NCI-H2029 treated with DMSO at 0.1 percent for 48 hours (cell line): ENCODE data around the gene PRDM16.

Experiments used
- DNase-seq: peaks from one replicate; lab custom pipeline; 2025; lab: John Stamatoyannopoulos, UW

PRDM16 gene

DNA sequence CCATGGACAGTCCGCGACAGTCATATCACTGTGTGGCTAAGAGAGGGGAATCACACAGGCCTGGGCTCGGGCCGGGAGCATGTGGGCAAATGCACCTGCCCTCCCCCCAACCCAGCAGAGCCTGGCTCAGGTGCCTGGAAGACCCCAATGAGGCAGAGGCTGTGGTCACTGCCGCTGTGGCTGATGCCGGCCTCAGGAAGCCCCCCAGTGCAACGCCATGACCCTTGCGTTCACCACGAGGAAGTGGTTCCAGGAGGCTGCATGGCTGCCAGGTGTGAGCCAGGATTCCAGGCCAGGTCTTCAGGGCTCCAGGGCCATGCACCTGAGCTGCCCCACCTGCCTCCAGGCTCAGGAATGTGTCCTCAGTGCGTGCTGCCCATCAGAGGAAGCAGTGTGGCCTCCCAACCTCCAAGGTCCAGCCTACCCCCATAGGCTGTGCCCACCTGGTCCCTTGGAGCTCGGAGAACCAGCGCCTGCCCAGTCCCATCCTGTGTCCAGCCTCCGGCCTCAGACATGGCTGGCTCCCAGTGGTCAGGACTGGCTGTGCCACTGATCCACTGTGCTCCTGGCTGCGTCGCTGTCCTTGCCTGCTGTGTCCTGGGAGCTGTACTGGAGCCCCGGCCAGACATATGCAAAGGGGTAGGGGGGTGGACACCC lies 393.5 kb downstream of the PRDM16 start:
- DNase-seq = no peak

DNA sequence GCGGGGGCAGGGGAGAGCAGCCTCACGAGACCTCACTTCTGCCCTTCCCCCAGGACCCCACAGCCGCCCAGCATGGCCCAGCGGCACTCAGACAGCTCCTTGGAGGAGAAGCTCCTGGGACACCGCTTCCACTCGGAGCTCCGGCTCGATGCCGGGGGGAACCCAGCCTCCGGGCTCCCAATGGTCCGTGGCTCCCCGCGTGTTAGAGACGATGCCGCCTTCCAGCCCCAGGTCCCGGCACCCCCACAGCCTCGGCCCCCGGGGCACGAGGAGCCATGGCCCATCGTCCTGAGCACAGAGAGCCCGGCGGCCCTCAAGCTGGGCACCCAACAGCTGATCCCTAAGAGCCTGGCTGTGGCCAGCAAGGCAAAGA lies 394.0 kb downstream of the PRDM16 start:
- DNase-seq = no peak

DNA sequence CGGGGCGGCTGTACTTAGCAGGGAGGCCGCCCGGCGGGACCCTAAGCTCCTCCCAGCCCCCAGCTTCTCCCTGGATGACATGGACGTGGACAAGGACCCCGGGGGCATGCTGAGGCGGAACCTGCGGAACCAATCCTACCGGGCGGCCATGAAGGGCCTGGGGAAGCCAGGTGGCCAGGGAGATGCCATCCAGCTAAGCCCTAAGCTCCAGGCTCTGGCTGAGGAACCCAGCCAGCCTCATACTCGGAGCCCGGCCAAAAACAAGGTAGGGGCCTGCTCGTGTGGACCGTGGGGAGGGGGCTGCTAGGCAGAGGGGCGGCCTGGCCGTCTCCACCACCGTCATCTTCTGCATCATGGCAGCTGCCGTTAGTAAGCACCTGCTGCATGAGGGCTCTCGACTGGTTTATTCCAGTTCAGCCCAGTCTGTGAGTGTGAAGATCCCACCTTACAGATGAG lies 394.4 kb downstream of the PRDM16 start:
- DNase-seq = no peak

DNA sequence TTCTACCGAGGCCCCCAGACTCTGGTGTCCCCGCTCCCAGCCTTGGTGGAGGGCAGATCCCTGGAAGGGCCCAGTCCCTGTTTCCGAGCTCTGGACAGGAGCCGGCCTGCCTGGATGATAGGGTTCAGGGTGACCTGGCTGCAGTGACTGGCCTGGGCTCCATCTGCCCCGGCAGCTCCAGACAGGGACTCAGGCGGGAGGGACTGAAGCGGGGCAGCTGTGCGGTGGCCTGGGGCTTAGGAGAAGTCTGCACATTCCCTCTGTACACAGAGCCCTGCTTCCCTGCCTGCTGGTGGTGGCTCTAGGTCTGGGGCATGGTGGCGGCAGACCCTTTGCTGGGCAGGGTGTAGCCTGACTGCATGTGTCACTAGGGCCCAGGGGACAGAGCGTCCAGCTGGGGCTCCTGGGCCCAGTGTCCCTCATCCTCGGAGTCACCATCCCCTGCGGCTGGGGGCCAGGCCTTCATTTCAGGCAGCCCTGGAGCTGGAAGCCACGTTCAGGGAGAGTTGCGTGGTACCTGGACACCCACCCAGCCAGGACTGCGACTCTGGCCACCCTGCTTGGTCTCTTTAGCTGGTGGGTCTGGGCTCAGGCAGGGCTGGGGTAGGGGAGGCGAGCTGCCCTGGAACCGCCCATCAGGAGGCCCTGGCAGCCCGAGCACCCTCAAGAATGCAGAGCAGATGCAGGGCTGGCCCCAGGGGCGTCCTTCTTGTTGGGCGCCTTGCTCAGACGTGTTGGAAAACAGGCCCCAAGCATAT lies 395.1 kb downstream of the PRDM16 start:
- no peak for DNase-seq

DNA sequence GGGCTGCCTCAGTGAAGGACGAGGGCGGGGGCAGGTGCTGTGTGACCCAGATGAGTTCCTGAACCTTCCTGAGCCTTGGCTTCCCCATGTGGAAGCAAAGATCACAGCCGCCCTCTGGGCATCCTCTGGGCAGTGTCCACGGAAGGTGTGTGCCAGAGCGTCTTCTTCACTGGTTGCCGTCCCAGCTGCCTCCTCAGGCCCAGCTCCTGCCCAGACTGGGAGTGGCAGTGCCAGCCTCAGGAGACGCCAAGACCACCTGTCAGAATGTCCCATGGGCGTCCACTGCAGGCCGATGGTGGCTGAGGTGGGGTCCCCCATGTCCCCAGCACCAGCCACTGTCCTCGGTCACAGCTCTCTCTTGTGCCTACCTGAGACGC lies 395.6 kb downstream of the PRDM16 start:
- DNase-seq = no peak

DNA sequence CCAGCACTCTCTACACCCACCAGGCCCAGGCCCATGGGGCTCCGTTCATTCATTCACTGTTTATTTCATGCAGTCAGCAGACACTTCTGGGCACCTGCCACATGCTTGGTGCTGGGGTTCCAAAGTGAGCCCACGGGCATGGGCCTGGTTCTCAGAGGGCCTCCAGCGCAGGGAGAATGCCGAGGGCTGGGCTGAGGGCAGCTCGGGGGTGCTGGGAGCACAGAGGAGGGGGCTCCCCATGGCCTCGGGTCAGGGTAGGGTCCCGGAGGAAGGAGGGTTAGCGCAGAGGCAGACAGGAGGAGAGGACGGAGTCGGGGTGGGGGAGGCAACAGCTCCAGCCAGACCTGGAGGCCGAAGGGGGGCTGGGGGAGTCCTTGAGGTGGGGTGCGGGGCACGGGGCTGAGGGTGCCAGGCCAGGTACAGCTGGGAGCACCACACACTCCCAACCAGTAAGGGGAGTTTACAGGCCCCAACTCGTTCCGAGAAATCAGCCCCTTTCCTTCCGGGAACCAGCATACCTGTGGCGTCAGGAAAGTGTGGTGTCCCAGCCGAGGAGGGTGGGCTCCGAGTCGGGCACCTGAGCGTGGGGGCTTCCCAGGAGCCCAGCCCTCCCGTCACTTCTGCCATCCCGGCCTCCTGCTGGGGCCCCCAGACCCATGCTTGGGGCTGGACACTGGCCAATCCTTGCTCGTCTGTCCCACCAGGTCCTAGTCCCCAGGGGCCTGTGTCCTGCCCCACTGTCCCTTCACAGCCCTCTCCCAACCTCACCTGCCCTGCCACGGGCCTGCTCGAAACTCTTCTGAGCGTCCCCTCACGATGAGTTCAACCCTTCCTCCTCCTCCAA lies 396.3 kb downstream of the PRDM16 start:
- DNase-seq = no peak

DNA sequence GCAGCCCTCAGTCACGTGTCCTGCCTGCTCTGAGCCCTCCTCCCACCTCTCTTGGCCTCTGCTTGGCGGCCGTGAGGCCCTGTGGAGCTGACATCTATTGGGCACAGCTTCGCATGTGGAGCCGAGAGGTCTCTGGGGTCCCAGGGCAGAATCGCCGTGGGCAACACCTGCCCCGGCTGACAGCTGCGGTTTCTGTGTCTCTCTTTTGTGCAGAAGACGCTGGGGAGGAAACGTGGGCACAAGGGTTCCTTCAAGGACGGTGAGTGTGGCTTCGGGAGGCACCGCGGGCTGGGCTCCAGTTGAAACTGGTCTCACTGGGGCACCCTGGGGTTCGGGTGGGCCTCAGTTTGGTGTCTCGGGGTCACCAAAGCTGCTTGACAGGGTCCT lies 396.9 kb downstream of the PRDM16 start:
- DNase-seq = no peak

DNA sequence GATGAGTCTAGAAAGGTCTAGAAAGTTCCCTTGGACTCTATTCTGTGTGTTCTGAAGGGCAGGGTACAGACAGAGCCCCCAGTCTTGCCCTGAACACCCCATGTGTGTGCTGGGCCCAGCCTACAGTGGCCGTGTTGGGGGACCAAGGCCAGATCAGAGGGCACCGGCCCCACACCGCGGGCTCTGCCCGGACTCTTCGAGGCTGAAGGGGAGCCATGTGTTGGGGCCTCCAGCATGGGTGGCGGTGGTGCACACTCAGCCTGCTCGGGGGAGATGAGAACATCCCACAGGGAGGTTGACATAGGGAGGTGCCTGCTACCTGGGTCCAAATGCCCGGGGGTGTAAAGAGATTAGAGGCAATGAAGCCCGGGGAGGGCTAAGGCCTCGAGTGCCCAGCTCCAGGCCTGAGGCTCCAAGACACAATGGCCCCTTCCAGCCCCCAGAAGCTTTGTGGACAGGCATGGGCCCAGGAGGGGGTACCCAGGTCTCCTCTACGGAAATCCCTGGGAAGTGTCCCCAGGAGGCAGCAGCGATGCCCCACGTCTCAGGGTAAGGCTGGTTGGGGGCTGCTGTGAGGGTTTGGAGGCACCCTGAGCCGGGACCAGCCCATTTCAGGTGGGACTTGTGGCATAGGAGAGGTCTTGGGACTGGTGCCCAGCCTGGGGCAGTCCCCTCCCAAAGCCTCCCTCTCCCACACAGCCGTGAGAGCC lies 397.5 kb downstream of the PRDM16 start:
- no peak for DNase-seq

DNA sequence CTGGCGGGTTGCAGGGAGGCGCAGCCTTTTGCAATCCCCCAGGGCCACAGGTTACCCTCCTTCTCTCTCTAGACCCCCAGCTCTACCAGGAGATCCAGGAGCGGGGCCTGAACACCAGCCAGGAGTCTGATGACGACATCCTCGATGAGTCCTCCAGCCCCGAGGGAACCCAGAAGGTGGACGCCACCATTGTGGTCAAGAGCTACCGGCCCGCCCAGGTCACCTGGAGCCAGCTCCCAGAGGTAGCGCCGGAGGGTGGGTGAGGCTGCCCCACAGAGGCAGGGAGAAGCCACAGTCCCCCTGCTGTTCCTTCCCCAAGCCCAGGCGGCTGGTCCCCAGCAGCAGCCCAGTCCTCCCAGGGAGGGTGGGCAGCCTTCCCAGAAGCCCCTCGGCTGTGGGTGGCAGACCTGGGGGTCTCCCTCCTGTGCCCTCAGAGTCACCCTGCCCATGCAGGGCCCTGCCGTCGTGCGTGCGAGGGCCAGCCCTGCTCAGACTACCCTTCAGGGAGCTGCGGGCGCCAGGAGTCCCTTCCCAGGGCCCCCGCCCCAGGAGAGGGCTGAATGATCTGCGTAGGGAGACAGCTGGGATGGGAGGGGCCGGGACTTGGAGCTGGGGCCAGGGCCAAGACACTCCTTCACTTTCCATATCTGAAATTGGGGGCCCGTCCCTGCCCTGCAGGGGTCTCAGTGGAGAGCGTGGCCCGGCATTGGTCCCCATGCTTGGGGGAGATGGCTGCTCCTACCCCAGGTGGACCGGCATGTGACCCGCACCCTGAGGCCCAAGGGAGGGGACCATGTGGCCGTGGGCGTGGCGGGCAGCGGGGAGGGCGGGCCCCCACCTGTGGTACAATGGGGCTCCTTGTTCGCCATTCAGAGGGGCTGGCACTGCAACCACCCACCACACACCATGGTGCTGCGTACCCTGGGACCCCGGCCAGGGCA lies 398.4 kb downstream of the PRDM16 start:
- DNase-seq = no peak

DNA sequence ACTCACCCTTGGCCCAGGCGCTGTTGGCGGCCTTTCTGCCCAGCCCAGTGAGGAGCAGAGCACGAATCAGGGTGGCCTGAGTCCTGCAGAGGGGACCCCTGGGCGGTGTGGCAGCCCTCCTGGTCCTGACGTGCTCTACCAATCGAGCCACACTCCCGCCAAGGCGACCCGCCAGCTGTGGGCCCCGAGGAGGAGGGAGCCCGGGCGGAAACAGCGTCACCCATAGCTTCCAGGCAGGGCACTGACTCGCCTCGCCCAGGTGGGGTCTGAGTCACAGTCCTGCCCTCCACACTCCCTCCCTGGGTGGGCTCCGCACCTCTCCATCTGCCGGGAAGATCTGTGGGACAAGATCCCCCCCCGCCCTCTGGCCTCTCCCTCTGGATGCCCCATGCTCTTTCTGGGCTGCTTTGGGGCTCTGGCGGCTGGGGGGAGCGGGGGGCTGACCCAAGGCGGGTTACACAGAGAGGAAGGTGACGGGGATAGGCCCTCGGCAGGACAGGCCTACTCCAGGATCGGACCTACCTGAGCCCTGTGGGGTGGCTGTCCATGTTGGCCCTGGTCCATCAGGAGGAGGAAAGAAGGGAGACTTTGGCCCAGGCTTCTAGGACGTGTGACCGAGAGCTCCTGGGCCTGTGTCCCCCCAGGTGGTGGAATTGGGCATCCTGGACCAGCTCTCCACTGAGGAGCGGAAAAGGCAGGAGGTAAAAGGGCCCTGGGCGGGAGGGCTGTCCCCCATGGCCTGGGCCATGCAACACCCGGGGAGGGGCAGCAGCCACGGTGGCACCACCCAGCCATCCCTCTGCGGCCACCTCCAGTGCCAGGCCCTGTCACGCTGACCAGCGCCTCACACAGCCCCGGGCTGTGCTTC lies 399.5 kb downstream of the PRDM16 start:
- DNase-seq = no peak

DNA sequence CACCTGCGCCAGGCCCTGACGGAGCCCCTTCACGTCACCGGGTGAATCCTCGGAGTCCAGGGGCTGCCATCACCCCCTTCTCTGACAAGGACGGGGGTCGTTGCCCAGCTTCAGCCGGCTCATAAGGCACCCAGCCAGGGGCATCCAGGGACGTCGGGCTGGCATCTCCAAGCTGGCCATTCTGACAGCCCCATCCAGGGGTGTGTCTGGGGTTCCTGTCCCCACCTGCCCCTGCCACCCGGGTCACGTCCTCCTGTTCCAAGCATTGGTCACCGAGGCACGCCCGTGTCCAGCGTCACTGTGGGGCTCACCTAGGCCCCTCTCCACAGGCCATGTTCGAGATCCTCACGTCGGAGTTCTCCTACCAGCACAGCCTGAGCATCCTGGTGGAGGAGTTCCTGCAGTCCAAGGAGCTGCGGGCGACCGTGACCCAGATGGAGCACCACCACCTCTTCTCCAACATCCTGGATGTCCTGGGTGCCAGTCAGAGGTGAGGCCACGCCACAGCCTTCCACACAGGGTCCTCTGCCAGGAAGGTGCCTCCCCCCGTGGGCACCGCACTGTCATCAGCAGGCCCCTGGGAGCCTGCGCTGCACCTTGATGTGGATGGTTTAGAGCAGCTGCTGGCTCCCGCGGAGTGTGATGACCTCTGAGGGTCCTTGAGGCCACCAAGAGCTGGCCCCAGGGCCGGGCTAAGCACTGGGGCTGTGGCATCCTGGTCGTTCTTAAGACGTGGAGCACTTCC lies 400.3 kb downstream of the PRDM16 start:
- no peak for DNase-seq

DNA sequence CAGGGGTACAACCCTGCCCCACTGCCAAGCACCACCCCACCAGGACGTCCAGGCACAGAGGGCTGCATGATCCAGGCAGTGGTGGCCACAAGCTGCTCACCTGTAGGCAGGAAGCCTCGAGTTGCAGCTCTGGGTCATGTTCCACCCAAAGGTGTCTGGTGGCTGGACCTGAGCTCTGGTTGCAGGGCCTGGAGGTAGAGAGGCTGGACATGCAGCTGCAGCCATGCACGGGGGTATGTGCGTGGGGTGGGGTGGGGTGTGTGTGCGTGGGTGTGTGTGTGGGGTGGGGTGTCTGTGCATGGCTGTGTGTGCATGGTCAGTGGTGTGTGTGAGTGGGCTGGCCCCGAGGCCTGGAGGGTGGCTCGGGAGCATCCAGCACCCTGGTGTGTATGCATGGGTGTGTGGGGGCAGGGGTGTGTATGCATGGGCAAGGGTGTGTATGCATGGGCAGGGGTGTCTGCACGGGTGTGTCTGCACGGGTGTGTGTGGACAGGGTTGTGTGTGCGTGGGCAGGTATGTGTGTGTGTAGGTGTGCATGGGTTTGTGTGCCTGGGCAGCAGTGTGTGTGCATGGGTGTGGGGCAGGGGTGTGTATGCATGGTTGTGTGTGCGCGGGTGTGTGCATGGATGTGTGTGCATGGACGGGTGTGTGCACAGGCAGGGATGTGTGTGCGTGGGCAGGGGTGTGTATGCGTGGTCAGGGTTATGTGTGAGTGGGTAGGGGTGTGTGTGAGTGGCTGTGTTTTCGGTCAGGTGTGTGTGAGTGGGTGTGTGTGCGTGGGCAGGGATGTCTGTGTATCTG lies 401.0 kb downstream of the PRDM16 start:
- no peak for DNase-seq

DNA sequence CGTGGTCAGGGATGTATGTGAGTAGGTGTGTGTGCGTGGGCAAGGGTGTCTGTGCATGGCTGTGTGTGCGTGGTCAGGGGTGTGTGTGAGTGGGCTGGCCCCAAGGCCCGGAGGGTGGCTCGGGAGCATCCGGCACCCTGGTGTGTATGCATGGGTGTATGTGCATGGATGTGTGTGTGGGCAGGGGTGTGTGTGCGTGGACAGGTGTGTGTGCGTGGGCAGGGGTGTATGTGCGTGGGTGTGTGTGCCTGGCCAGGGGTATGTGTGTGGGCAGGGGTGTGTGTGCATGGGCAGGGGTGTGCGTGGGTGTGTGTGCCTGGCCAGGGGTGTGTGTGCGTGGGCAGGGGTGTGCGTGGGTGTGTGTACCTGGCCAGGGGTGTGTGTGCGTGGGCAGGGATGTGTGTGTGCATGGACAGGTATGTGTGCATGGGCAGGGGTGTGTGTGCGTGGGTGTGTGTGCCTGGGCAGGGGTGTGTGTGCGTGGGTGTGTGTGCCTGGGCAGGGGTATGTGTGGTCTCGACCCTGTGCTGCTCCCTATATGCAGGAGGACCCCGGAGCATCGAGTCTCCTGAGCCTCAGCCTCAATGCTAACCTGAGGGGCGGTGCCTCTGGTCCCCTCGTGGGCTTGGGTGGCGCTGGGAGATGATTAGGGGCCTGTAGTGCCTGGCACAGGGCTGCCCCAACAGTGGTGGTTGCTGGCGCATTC lies 401.8 kb downstream of the PRDM16 start:
- DNase-seq = no peak

DNA sequence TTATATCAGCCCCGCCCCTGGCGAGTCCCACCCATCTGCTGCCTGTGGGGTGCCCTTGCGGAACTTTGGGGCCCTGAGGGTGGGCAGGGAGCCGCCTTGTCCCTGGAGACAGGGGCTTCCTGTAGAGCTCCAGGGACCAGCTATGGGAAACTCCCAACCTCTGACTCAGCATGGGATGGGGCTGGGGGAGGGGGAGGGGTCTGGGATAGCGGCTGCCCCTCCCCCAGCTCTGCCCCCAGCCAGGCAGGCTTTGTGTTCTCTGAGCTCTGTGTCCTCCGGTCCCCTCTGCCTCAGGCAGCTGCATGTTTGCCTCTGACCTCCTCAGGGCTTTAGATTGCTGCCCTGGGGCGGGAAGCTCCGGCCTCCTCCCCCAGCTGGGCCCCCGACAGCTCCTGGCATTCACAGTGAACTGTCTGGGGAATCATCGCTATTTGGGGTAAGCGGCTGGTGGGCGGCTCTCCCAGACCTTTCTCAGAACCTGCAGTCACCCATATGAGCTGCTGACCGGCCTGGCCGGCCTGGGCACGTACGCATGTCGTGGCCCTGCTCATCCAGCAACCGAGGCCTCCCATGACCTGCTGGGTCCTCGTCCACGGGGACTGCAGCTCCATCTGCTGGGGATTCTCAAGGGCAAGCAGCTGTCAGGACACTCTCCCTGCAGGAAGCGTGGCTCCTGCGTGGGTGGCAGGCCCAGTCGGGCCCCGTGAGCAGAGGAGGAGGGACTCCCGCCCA lies 402.5 kb downstream of the PRDM16 start:
- DNase-seq = no peak

DNA sequence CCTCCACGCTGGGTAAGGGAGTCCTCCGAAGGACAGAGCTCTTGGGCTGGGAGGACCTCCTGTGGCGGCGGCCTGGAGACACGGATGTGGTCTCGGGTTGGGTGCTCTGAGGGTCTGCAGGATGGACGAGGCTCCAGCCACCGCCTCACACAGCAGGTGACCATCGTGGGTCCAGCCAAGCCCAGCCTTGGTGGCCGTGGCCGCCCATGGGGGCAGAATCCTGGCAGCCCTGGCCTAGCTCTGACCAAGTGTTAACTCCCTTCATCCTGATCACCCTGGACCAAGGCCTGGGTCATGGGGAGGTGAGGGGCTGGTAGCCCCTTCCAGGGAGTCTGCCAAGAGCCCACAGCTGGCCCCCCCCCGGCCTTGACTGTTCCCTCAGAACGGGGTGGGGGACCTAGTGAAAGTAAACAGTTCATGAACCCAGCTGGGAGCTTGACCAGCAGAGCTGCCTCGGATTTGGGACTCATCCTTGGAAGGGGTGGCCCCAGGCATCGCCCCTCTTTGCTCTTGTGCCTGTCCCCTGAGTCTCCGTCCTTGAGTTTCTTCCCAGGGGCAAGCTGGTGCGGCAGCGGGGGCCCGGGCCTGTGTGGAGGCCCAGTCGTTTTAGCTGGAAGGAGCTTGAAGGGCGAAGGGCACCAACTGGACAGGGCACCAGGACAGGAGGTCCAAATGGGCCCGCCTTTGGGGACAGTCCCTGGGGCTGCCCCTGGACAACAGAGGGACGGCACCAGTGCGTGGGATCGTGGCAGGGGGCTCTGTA lies 403.3 kb downstream of the PRDM16 start:
- no peak for DNase-seq

DNA sequence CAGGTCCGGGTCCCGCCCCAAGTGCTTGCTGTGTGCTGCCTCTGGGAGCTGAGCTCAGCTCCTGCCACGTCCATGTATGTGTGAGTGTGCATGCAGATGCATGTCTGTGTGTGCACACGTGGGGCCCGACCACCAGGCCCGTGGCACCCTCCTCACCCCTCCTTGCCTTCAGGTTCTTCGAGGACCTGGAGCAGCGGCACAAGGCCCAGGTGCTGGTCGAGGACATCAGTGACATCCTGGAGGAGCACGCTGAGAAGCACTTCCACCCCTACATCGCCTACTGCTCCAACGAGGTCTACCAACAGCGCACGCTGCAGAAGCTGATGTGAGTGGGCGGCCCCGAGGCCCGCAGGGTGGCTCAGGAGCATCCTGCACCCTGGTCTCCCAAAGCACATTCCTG lies 403.9 kb downstream of the PRDM16 start:
- DNase-seq = no peak
